H7 (cell line): Measurements from ENCODE around the gene MYF6. TPM values are rescaled to one million over a fixed set of nuclear protein-coding genes. Genes with fewer than 3 reads are reported as not detected.

Source experiments
- DNase-seq: peaks from one replicate; pipeline ENCODE4 v3.0.0; 2012
- H3K27me3 ChIP-seq: 2 replicates; pipeline ENCODE4 v1.6.0; 2011; ENCODE audit warnings: mild to moderate bottlenecking, low read length; ENCODE audit not compliant: control insufficient read depth, insufficient read depth
- H3K36me3 ChIP-seq: replicated peaks from 2 replicates; pipeline ENCODE4 v1.5.1; 2011; ENCODE audit warnings: low read length; ENCODE audit not compliant: control insufficient read depth, insufficient read depth
- H3K4me3 ChIP-seq: 2 replicates; pipeline ENCODE4 v1.5.1; 2011; ENCODE audit warnings: low read depth, mild to moderate bottlenecking, control low read depth, low read length, moderate library complexity; ENCODE audit not compliant: insufficient read depth
- total RNA-seq: library from RNA; depleted of rRNA; stranded (reverse); fragments of >200 nt; shearing (Covaris generic); gene quantifications from 2 replicates; pipeline ENCODE4 v1.2.3, GENCODE V29; 2014

MYF6 gene
- total RNA-seq, 1 experiment from 2014 or later = not detected

DNA sequence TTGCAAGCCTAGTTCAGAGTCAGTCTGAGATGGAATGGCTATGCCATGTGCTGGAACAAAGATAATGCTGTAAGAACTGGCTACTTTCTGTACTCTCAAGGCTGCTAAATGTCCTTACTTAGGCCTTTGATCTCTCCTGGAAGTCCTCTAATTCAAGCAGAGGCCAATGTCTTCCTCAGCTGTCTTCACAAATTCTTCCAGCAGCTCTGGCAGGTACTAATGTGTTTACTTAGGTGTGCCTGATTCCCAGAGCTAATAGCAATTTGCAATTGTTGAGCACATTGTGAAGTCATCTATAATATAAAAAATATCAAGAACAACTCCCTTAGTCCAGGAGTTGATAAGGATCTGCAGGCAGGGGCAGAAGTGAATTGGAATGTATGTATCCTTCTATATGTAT lies 5.4 kb downstream of the MYF6 start:
- H3K4me3 ChIP-seq = no peak overlapping the region
- peaks cover 85% of the 10 kb centered on the region for H3K27me3 ChIP-seq
- no peaks in the 10 kb centered on the region for H3K36me3 ChIP-seq
- DNase-seq = no peak

DNA sequence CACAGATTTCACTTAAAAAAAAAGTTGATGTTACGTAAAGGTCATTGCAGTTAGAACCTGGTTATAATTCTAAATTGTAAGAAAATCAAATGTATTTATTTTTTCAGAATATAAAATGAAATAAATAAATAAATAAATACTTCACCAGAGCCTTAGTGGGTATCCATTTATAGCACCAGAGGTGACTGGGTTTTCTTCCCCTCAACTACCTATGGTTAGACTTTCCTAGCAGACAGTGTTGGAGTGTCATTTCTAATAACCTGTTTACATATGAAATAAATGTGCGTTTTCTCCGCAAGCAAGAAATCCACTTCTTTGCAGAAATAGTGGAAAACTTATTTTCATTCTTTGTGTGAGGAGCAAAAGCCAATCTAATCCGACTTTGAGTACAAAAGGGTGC lies 6.0 kb downstream of the MYF6 start:
- no peak overlapping the region for H3K4me3 ChIP-seq
- peaks cover 79% of the 10 kb centered on the region for H3K27me3 ChIP-seq

DNA sequence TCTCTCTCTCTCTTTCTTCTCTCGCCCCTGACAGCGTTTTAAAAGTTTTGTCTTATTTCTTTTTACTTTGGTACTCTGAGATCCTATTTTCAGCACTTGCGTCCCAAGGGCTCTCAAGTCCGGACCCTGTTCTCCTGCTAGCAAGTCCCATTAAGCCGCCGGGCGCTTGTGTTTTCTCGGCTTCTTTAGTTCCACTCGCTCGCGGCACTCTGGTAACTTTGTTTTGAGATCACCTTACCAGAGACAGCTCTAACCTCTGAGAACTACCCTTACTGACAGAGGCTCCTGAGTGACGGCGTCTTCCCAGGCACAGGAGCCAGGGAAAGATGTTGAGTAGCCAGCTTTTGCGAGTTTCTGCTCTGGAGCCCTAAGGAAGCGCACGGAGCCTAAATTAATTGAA lies 6.6 kb downstream of the MYF6 start:
- no peak overlapping the region for H3K4me3 ChIP-seq
- DNase-seq = peak; percentile 35
- H3K27me3 ChIP-seq = peaks cover 73% of the 10 kb centered on the region
- no peaks in the 10 kb centered on the region for H3K36me3 ChIP-seq

More for the DNA sequence above, 6.0 kb downstream of the MYF6 start:
- H3K36me3 ChIP-seq = no peaks in the 10 kb centered on the region
- no peak for DNase-seq

DNA sequence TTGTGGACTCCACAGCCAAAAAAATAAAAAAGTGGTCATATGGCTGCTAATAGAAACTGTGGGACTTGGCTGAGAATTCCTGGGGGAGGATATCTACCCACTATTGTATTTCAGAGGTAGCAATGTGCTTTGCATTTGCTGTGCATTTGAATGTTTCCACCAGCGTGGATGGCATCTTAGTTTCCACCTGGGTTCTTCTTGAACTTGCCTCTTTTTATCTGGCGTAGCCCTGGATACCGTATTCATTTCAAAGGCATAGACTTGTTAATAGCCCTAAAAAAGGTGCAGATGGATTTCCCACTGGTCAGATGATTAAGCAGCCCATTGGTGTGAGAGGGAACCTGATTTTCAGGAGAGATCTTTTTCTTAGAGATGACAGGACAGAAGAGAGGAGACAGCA lies 7.4 kb downstream of the MYF6 start:
- H3K27me3 ChIP-seq = peaks cover 65% of the 10 kb centered on the region
- no peaks in the 10 kb centered on the region for H3K36me3 ChIP-seq
- no peak for DNase-seq
- no peak overlapping the region for H3K4me3 ChIP-seq

DNA sequence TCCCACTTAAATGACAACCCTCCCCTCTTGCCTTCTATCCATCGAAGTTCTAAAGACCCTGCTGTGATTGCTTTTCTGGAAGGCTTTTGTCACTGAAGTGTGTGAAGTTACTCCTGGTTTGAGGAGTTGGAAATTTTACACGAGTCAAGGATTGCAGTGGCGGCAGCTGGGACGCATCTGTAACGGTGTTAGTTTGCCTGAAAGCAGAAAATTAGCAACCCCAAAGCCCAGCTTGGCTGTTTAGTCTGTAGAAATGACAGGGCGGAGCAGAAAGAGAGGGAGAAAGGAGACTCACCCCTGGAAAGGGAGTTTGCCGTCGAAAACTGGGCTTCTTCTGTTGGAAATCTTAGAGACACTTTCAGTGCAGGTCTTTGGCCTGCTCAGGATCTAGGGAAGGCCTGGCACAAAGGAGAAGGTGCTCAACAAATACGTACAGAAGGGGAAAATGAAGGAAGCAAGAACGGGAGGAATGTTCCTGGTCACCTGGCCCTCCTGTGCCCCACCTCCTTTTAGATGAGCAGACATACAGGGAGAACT lies 8.3 kb downstream of the MYF6 start:
- H3K4me3 ChIP-seq = no peak overlapping the region
- no peaks in the 10 kb centered on the region for H3K36me3 ChIP-seq
- no peak for DNase-seq
- peaks cover 56% of the 10 kb centered on the region for H3K27me3 ChIP-seq

DNA sequence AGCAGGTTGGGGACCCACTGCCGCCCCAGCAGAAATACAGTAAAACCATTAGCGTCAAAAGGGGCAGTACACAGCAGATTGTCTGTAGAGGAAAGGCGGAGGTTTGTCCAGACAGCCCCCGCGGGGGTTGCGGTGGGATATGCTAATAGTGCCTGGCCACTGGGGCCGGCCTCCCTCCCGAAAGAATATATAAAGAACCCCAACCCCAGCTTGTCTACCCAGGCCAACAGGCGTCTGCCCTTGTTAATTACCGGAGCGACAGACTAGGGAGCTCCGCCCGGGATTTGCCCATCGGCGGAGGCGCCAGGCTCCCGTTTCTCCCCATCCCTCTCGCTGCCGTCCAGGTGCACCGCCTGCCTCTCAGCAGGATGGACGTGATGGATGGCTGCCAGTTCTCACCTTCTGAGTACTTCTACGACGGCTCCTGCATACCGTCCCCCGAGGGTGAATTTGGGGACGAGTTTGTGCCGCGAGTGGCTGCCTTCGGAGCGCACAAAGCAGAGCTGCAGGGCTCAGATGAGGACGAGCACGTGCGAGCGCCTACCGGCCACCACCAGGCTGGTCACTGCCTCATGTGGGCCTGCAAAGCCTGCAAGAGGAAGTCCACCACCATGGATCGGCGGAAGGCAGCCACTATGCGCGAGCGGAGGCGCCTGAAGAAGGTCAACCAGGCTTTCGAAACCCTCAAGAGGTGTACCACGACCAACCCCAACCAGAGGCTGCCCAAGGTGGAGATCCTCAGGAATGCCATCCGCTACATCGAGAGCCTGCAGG lies 9.4 kb downstream of the MYF6 start, which contains the start of gene MYF5:
Gene MYF5 (plus strand): TSS at position 217 of the 774 bp plus-strand sequence. CDS start 152 bp downstream, at position 369.
- H3K4me3 ChIP-seq = no peak within 1 kb of the TSS
- no peaks in the 10 kb centered on the region for H3K36me3 ChIP-seq
- H3K27me3 ChIP-seq = peaks cover 45% of the 10 kb centered on the region; the same call in 1 of the 2 replicates
- no peak for DNase-seq

DNA sequence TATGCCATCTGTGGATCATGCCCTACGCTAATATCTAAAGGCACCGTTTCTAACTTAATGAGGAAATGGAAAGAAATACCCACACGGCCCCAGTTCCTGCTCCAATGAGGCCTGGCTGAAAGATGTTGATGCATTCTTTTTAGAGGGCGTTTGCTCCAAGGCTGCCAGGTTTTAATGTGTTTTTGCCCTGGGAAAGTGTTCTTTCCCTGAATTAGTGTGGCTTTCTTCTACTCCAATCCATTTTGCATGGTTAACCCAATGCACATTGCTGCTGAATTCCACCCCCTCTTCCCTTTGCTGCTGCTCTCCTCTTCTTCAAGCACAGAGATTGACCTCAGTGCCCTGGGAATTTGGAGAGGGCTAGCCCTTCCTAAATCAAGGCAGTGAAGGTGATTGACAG lies 10.4 kb downstream of the MYF6 start:
- Histone ChIP-seq H3K4me3 (no peak overlapping the region), H3K27me3 (peaks cover 39% of the 10 kb centered on the region; the same call in 1 of the 2 replicates), H3K36me3 (no peaks in the 10 kb centered on the region)
- DNase-seq = no peak

DNA sequence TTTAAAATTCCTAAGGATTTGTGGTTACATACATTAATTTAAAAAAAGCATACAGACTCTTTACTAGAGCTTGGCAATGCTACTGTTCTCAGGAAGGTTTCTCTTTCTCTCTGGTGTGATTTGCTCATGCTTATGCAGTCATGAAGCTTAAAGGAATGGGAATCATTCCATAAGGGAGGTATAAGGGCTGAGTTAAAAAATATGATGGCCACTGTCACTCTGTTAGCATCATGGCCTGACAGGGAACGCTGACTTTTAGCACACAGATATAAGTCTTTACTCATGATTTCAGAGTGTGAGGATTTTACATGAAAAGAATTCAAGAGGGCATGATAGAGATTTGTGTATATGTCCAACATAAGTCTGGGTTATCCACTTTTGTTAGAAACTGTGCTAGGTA lies 13.1 kb downstream of the MYF6 start:
- no peak for DNase-seq
- no peaks in the 10 kb centered on the region for H3K36me3 ChIP-seq
- peaks cover 19% of the 10 kb centered on the region; the same call in 1 of the 2 replicates for H3K27me3 ChIP-seq
- no peak overlapping the region for H3K4me3 ChIP-seq

DNA sequence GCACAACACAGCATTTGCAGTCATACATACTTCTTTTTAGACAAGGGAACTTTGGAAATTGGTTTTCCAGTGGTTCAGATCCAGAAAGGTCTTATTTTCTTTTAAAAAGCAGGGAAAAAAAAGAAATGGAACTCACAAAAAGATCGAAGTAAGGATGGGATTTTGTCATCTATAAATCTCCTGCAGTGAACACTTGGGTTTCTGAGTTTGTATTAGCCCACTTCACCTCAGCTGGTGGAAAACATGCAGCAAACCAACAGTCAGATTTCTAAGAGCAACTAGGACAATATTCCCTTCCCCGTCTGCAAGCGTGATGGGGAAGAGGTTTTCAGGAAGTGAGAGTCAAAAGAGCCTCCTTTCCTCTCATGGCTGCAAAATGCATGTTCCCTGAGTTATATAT lies 13.9 kb downstream of the MYF6 start:
- Histone ChIP-seq H3K27me3 (peaks cover 11% of the 10 kb centered on the region; the same call in 1 of the 2 replicates), H3K36me3 (no peaks in the 10 kb centered on the region), H3K4me3 (no peak overlapping the region)
- no peak for DNase-seq

DNA sequence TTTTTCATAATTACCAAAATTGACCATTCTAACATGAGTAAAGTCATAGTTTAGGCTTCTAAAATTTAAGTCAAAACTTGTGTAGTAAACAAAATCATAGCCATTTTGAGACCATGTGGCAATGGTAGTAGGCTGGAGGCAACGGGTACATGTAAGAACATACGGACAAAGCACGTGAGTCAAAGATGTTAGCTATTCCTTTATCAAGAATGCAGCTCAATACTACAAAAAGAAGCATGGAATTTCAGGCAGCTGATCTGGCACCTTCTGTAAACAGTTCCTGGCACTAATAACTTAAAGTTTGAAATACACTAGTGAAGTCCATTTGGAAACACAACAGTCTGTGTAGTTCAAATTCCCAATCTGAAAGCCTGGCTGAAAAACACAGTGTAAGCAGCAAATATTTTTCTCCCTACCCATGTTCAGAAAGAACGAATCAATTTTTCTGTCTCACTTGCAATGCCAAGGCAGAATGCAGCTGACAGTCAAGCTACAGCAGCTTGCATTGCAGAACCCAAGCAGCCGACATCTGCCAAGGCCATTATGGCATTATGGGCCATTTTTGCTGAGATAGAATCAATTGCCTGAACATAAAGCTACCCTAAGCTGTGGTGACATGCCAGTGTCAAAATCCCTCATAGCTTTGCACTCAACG lies 38.5 kb downstream of the MYF6 start:
- Histone ChIP-seq H3K4me3 (no peak overlapping the region), H3K36me3 (no peaks in the 10 kb centered on the region), H3K27me3 (no peaks in the 10 kb centered on the region)
- DNase-seq = no peak

DNA sequence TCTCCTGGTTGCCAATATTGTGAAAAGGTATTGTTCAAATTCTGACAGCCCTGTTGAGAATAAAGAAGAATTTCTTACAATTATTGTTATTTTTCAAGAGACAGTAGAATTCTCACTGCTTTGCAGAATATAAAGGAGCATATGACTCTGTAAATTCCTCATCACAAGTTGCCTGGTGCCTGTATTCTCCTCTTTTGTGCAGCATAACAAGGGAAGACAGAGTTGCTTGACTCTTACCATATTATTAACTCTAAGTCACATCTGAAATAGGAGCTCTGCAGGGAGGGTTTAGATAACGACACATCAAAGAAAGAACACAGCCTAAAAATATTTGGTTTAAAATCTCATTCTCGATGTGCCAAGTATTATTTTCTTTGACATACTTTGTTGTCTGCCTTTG lies 40.4 kb downstream of the MYF6 start:
- DNase-seq = no peak
- no peak overlapping the region for H3K4me3 ChIP-seq
- H3K27me3 ChIP-seq = no peaks in the 10 kb centered on the region
- no peaks in the 10 kb centered on the region for H3K36me3 ChIP-seq

DNA sequence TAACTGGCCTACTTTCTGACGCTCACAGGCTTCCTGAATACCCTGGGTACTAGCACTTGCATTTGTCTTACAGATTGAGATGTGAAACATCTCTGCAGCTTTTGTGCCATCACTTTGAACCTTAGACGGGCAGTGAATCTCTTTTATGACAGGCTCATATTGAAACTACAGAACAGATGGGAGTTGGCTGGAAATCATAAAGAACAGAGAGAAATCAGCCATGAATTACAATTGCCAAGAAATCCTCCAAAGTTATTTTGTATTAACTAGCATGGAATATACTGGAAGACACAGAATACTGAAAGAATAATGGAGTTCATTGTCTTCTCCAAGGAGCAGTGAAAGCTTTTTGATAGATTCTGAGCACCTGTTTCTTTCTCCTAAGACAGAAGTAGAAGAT lies 42.0 kb downstream of the MYF6 start:
- no peak for DNase-seq
- Histone ChIP-seq H3K27me3 (no peaks in the 10 kb centered on the region), H3K36me3 (no peaks in the 10 kb centered on the region), H3K4me3 (no peak overlapping the region)

DNA sequence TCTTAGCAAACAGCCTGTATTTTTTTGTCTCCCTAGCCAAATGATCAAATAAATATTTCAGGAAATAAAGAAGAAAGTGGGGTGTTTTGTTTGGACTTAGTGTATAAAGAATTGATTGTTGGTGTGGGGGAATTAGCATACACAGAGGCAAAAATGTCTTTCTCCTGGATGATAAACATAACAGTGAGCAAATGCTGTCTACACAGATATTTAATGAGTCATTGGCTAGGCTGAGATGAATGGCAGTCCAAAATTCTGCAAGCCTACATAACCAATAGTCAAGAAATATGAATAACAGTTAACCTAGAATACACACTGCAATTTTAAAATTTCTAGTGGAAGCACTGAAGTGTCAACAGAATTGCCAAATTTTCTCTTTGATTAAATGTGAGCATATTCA lies 45.0 kb downstream of the MYF6 start:
- no peaks in the 10 kb centered on the region for H3K27me3 ChIP-seq
- no peaks in the 10 kb centered on the region for H3K36me3 ChIP-seq
- no peak overlapping the region for H3K4me3 ChIP-seq
- DNase-seq = no peak

DNA sequence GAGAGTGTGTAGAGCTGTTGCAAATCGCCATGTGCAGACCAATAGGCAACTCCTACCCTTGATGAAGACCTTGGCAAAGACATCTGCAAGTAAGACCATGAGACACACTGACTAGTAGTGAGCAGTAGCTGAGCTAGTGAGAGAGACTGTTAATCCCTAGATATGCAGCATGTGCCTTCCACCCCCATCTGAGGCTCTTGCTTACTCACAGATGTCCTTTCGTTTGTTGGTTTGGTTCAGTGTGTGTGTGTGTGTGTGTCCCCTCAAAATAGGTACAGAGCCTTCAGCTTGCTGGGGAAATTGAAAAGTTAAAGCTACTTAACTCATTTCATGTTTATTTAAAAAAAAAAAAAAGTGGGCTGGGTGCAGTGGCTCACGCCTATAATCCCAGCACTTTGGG lies 46.8 kb downstream of the MYF6 start:
- DNase-seq = no peak
- H3K27me3 ChIP-seq = no peaks in the 10 kb centered on the region
- no peaks in the 10 kb centered on the region for H3K36me3 ChIP-seq
- no peak overlapping the region for H3K4me3 ChIP-seq

DNA sequence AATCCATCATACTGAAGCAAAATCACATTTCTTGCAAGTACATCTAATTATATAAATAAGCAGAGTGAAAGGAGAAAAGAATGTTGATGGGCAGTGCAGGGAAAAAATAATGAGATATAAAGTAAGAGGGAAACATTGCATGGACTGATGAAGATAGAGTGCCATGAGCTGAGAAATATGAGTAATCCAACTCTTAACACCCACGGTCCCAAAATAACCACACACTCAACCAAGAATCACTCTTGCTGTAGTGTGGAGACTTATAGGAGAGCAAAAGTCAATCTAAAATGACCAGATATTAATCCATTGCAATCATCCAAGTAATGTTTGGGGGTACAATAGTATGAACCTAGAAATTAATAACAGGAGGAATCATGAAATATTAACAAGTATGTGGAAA lies 49.4 kb downstream of the MYF6 start:
- Histone ChIP-seq H3K27me3 (no peaks in the 10 kb centered on the region), H3K36me3 (no peaks in the 10 kb centered on the region), H3K4me3 (no peak overlapping the region)
- no peak for DNase-seq
